Neuronal stem cell (in vitro differentiated cells): ENCODE measurements around the gene C1orf198.

Experiments
- DNase-seq: peaks from one replicate; pipeline ENCODE4 v3.0.0-alpha.2; 2013; ENCODE audit warnings: low spot score
- H2AFZ ChIP-seq: one replicate; pipeline ENCODE4 v1.6.1; 2013; ENCODE audit warnings: mild to moderate bottlenecking, low read length, inconsistent platforms
- H2AK5ac ChIP-seq: 2 replicates; pipeline ENCODE4 v1.6.1; 2013; ENCODE audit warnings: low read depth, mild to moderate bottlenecking, inconsistent platforms, low read length, moderate library complexity, mixed read lengths
- H2BK120ac ChIP-seq: 2 replicates; pipeline ENCODE4 v1.6.1; 2013; ENCODE audit warnings: low read depth, mild to moderate bottlenecking, inconsistent platforms, low read length, moderate library complexity, mixed read lengths
- H2BK12ac ChIP-seq: one replicate; pipeline ENCODE4 v1.6.1; 2013; ENCODE audit warnings: low read length, inconsistent platforms
- H2BK15ac ChIP-seq: 2 replicates; pipeline ENCODE4 v1.6.1; 2013; ENCODE audit warnings: mild to moderate bottlenecking, low read length, inconsistent platforms, mixed read lengths
- H2BK5ac ChIP-seq: one replicate; pipeline ENCODE4 v1.6.1; 2013; ENCODE audit warnings: inconsistent platforms, mild to moderate bottlenecking, low read length, moderate library complexity
- H3K14ac ChIP-seq: one replicate; pipeline ENCODE4 v1.6.1; 2013; ENCODE audit warnings: low read length, inconsistent platforms
- H3K18ac ChIP-seq: 2 replicates; pipeline ENCODE4 v1.6.1; 2013; ENCODE audit warnings: low read length, inconsistent platforms
- H3K23ac ChIP-seq: 2 replicates; pipeline ENCODE4 v1.6.1; 2013; ENCODE audit warnings: low read depth, mild to moderate bottlenecking, mixed read lengths, low read length, inconsistent platforms; ENCODE audit not compliant: poor library complexity
- H3K27ac ChIP-seq: replicated peaks from 3 replicates; pipeline ENCODE4 v1.5.1; 2013; ENCODE audit warnings: low read length, inconsistent platforms
- H3K27me3 ChIP-seq, 3 experiments: 2 replicates each; pipeline ENCODE4 v1.6.1; 2013; ENCODE audit warnings: low read length in 3 of 3, mild to moderate bottlenecking in 2 of 3, inconsistent platforms in 1 of 3, low read depth in 1 of 3, mixed read lengths in 1 of 3, moderate library complexity in 1 of 3; ENCODE audit not compliant: control insufficient read depth in 3 of 3, insufficient read depth in 3 of 3
- H3K36me3 ChIP-seq, 2 donors: replicated peaks in 1 of 2; 2 replicates each; pipeline ENCODE4 v1.6.1; 2013; ENCODE audit warnings: low read length in 2 of 2; ENCODE audit not compliant: control insufficient read depth in 2 of 2, insufficient read depth in 2 of 2
- H3K4ac ChIP-seq: 2 replicates; pipeline ENCODE4 v1.6.1; 2013; ENCODE audit warnings: inconsistent platforms, mild to moderate bottlenecking, low read length, moderate library complexity
- H3K4me1 ChIP-seq, 2 donors: 1 replicate in 1 of 2; 2 replicates in 1 of 2; pipeline ENCODE4 v1.6.1; 2013; ENCODE audit warnings: low read length in 2 of 2, low read depth in 1 of 2; ENCODE audit not compliant: control insufficient read depth in 2 of 2, insufficient read depth in 1 of 2
- H3K4me2 ChIP-seq: one replicate; pipeline ENCODE4 v1.6.1; 2013; ENCODE audit warnings: mild to moderate bottlenecking, low read length, inconsistent platforms; ENCODE audit not compliant: insufficient read depth, poor library complexity, severe bottlenecking
- H3K4me3 ChIP-seq, 2 donors: 2 replicates each; pipeline ENCODE4 v1.5.1; 2013; ENCODE audit warnings: low read length in 2 of 2, mild to moderate bottlenecking in 2 of 2, inconsistent platforms in 1 of 2, moderate library complexity in 1 of 2
- H3K79me1 ChIP-seq: one replicate; pipeline ENCODE4 v1.6.1; 2013; ENCODE audit warnings: low read depth, mild to moderate bottlenecking, inconsistent platforms, low read length, moderate library complexity
- H3K9ac ChIP-seq: one replicate; pipeline ENCODE4 v1.6.1; 2013; ENCODE audit warnings: mild to moderate bottlenecking, low read depth, low read length, inconsistent platforms; ENCODE audit not compliant: poor library complexity
- H3K9me3 ChIP-seq, 2 donors: replicated peaks in 1 of 2; 2 replicates each; pipeline versions ENCODE3 to v1.6.1; 2013; ENCODE audit warnings: low read length in 2 of 2, mild to moderate bottlenecking in 2 of 2, inconsistent platforms in 1 of 2, low read depth in 1 of 2, mixed read lengths in 1 of 2, moderate library complexity in 1 of 2; ENCODE audit not compliant: control insufficient read depth in 2 of 2, insufficient read depth in 1 of 2
- H4K8ac ChIP-seq: one replicate; pipeline ENCODE4 v1.6.1; 2013; ENCODE audit warnings: low read depth, mild to moderate bottlenecking, inconsistent platforms, low read length, moderate library complexity
- H4K91ac ChIP-seq: one replicate; pipeline ENCODE4 v1.6.1; 2013; ENCODE audit warnings: low read length, low read depth, mild to moderate bottlenecking, inconsistent platforms; ENCODE audit not compliant: poor library complexity
- WGBS, 2 donors: extraction: QIAGEN DNeasy Blood & Tissue Kit; methylation state at CpG; one replicate each; pipeline ENCODE4 v1.1.7; 2013; ENCODE audit warnings: missing lambda C conversion rate in 2 of 2, mixed read lengths in 1 of 2; ENCODE audit not compliant: insufficient read length in 2 of 2, insufficient replicate concordance in 1 of 2; ENCODE audit errors: extremely low coverage in 2 of 2; 5-methylcytosine and 5-hydroxymethylcytosine counted together

The C1orf198 gene

DNA sequence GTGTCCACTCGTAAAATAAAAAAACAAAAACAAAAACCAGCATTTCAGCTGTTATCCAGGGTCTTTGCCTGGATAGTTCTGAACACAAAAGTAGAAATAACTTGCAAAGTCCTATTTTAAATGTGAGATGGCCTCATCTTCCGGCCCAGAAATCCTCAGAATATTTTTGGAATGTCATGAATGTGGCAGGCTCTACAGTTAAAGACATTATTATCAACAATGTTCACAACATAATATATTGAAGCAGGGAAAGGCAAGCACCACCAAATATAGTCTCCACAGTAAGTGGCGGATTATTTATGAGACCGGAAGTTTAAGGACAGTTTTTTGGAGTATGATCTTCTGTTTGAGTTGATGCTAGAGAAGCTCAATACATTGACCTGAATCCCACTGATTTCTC is 1.2 kb upstream of the C1orf198 start:
- Histone ChIP-seq H2BK5ac (no peak overlapping the region), H2BK120ac (no peak overlapping the region), H2AK5ac (no peak overlapping the region), H3K9ac (no peak overlapping the region), H2AFZ (peak overlapping the region; percentile 91), H3K36me3 (peaks cover 4 to 18% of the 10 kb centered on the region in 2 donors), H3K27ac (no peak overlapping the region), H2BK12ac (no peak overlapping the region), H3K14ac (no peak overlapping the region), H4K8ac (no peak overlapping the region), H3K4me1 (peaks cover 9 to 16% of the 10 kb centered on the region in 2 donors), H3K23ac (no peak overlapping the region), H3K9me3 (no peaks in the 10 kb centered on the region), H2BK15ac (no peak overlapping the region), H3K79me1 (peaks cover 5% of the 10 kb centered on the region), H4K91ac (no peak overlapping the region), H3K4me3 (peak overlapping the region in 1 of 2 donors; percentile 89), H3K18ac (no peak overlapping the region), H3K4ac (no peak overlapping the region), H3K4me2 (peak overlapping the region; percentile 84), H3K27me3 (no peaks in the 10 kb centered on the region)
- no peak for DNase-seq
- no CpG with 5 or more reads among the region's 4 CpGs for WGBS, 2 donors

DNA sequence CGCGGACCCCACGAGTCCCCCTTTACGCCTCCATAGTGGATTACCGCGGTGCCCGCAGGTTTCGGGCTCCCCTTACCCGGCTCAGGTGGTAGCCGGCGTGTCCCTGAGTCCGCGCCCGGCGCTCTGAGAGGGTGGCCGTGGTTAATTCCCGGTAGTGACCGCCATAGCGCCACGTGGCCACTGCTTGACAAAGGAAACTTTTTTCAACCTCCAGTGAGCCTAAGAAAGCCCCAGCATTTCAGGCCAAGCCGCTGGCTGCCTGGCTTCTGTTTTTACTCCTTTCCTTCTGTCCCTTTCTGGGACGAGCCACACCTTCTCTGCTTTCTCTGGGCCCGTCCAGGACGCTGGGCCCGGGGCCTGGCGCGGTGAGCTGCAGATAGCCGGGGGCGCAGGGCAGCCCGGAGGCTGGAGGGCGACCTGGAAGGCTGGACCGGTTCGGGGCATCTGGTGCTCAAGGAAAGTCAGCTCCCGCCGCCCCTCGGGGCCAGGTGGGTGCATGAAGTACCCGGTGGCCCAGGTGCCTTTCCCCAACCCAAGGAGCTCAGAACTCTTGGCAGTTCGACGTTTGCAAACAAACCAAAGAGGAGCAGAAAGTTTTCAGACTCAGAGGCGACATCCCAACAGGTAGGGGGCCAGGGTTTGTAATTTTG is 540 bp upstream of the C1orf198 start:
- H2BK5ac ChIP-seq, result peak overlapping the region; percentile 80
- H3K27ac ChIP-seq, result peak overlapping the region; percentile 90
- H2AK5ac ChIP-seq, result peak overlapping the region; percentile 59
- H3K4me1 ChIP-seq, result peaks cover 11 to 16% of the 10 kb centered on the region in 2 donors
- H2BK15ac ChIP-seq, result peak overlapping the region; percentile 79
- no CpG with 5 or more reads among the region's 40 CpGs for WGBS, 2 donors
- peaks cover 4 to 21% of the 10 kb centered on the region in 2 donors for H3K36me3 ChIP-seq
- H3K27me3 ChIP-seq, result no peaks in the 10 kb centered on the region
- no peak overlapping the region for H2BK120ac ChIP-seq
- peak overlapping the region; percentile 100 for H4K8ac ChIP-seq
- peak overlapping the region; percentile 89 for H3K9ac ChIP-seq
- H3K4me2 ChIP-seq, result peak overlapping the region; percentile 84
- peak overlapping the region; percentile 89 for H4K91ac ChIP-seq
- peak overlapping the region; percentile 80 to 89 for H3K4me3 ChIP-seq
- H3K4ac ChIP-seq, result no peak overlapping the region
- H2BK12ac ChIP-seq, result peak overlapping the region; percentile 60
- peak; percentile 79 for DNase-seq
- H2AFZ ChIP-seq, result peak overlapping the region; percentile 91
- H3K79me1 ChIP-seq, result peaks cover 5% of the 10 kb centered on the region
- peak overlapping the region; percentile 98 for H3K18ac ChIP-seq
- no peak overlapping the region for H3K14ac ChIP-seq
- no peaks in the 10 kb centered on the region for H3K9me3 ChIP-seq
- peak overlapping the region; percentile 49 for H3K23ac ChIP-seq

DNA sequence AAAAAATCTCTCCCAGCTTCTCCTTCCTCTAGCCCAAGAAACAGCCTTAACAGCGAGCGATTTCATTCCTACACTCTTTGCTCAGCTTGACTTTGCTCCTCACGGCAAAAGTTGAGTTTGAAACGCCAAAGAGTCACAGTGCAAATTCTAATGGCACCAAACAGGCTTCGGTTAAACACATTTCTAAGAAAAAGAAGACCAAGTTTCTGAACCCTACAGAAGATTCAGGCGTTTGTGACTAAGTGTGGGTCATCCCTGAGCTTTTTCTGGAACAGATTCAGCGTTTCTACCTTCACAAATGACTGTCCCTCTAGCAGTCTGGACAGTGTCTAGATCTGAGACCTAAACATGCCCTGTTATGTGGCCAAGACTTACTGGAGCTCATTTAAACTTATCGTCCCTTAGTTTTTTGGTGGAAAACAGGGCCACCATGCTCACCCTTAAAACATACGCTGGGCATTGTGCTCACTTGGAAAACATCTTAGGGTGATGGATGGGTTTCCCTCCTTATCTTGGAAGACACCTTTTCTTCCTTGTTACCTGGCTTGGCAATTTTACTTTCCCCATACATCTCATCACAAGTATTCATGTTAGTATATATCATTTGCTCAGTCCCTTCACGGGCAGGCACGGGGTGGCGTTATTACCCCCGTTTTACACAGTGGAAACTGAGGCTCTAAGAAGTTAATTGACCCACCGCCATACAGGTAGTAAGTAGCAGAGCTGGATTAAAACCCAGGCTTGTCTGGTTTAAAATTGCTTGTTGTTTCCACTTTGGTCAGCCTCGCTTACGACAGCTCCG is 1.0 kb downstream of the C1orf198 start:
- H3K36me3 ChIP-seq, result peaks cover 6 to 29% of the 10 kb centered on the region in 2 donors
- no peak overlapping the region for H2BK120ac ChIP-seq
- no peak overlapping the region for H3K14ac ChIP-seq
- H3K27ac ChIP-seq, result no peak overlapping the region
- H2BK12ac ChIP-seq, result no peak overlapping the region
- H3K18ac ChIP-seq, result no peak overlapping the region
- H3K4me3 ChIP-seq, result peak overlapping the region; percentile 89 to 99
- no peak overlapping the region for H3K23ac ChIP-seq
- no peak overlapping the region for H2AK5ac ChIP-seq
- no peak overlapping the region for H4K8ac ChIP-seq
- no CpG with 5 or more reads among the region's 17 CpGs for WGBS, 2 donors
- H3K79me1 ChIP-seq, result peaks cover 7% of the 10 kb centered on the region
- H2BK5ac ChIP-seq, result no peak overlapping the region
- no peaks in the 10 kb centered on the region for H3K27me3 ChIP-seq
- DNase-seq, result no peak
- peaks cover 15 to 16% of the 10 kb centered on the region in 2 donors for H3K4me1 ChIP-seq
- no peak overlapping the region for H4K91ac ChIP-seq
- H3K9me3 ChIP-seq, result no peaks in the 10 kb centered on the region
- H3K4ac ChIP-seq, result no peak overlapping the region
- H2BK15ac ChIP-seq, result no peak overlapping the region
- H3K4me2 ChIP-seq, result peak overlapping the region; percentile 58
- H3K9ac ChIP-seq, result no peak overlapping the region
- peak overlapping the region; percentile 90 for H2AFZ ChIP-seq
